GM13976 (cell line): ENCODE measurements around the gene TMEM266.

ENCODE experiments used
- DNase-seq: peaks from one replicate; pipeline ENCODE4 v3.0.0; 2012; ENCODE audit warnings: low spot score
- CTCF ChIP-seq: IDR thresholded peaks from 2 replicates; pipeline ENCODE4 v1.5.1; 2012; ENCODE audit warnings: borderline replicate concordance, mild to moderate bottlenecking; ENCODE audit not compliant: insufficient read depth; ENCODE audit errors: extremely low read depth, missing control alignments, control extremely low read depth
- in situ Hi-C: fragments of 300-500 bp; cut with MboI; formaldehyde crosslinking; loops from one replicate; pipeline ENCODE4 v1.12.0; 2022; ENCODE audit warnings: low sequenced_read_pairs, mixed read lengths, inconsistent platforms; ENCODE audit not compliant: unreplicated experiment

Gene TMEM266

GRCh38 chr15:76199106-76200082, 139.6 kb downstream of the TMEM266 start:
- in situ Hi-C loops: loop anchor here (25.0 kb wide), 1 partner anchor 663 kb away; no protein-coding TSS in a partner anchor
- DNase-seq: no peak
- no peak for TF ChIP-seq CTCF

GRCh38 chr15:76200083-76200465, 140.3 kb downstream of the TMEM266 start:
- DNase-seq: no peak
- TF ChIP-seq CTCF: no peak
- in situ Hi-C loops: no loop called here

GRCh38 chr15:76200641-76201105, 140.9 kb downstream of the TMEM266 start:
- in situ Hi-C loops: no loop called here
- DNase-seq: no peak
- TF ChIP-seq CTCF: no peak

GRCh38 chr15:76201536-76202255, 141.9 kb downstream of the TMEM266 start:
- in situ Hi-C loops: no loop called here
- no peak for TF ChIP-seq CTCF
- DNase-seq: no peak

- DNase-seq: peak; percentile 36
- TF ChIP-seq CTCF: no peak
- in situ Hi-C loops: no loop called here
Observed at GRCh38 chr15:76203346-76204108, 143.7 kb downstream of the TMEM266 start.
